HEK293T (cell line): ENCODE results near the gene LRRC19.

ENCODE experiments used
- BHLHE40 ChIP-seq: fragments of 450-650 bp; IDR thresholded peaks from 2 replicates; pipeline ENCODE4 v1.6.1; 2016; ENCODE audit warnings: mild to moderate bottlenecking, moderate library complexity, borderline replicate concordance
- CTBP1 ChIP-seq: fragments of 450-650 bp; IDR thresholded peaks from 2 replicates; pipeline ENCODE4 v1.6.1; 2016; ENCODE audit warnings: borderline replicate concordance
- FOXA1 ChIP-seq: fragments of 450-650 bp; IDR thresholded peaks from 2 replicates; pipeline ENCODE4 v1.6.1; 2016; ENCODE audit warnings: mild to moderate bottlenecking
- FOXK2 ChIP-seq: fragments of 450-650 bp; IDR thresholded peaks from 2 replicates; pipeline ENCODE4 v1.6.1; 2016; ENCODE audit warnings: mild to moderate bottlenecking
- FOXM1 ChIP-seq: fragments of 450-650 bp; IDR thresholded peaks from 2 replicates; pipeline ENCODE4 v1.6.1; 2017; ENCODE audit warnings: mild to moderate bottlenecking, borderline replicate concordance
- HDGF ChIP-seq: fragments of 450-650 bp; IDR thresholded peaks from 2 replicates; pipeline ENCODE4 v1.6.1; 2017; ENCODE audit warnings: antibody characterized with exemption, borderline replicate concordance
- L3MBTL2 ChIP-seq: fragments of 450-650 bp; conservative IDR thresholded peaks from 2 replicates; pipeline ENCODE4 v1.6.1; 2016; ENCODE audit warnings: mild to moderate bottlenecking
- SP1 ChIP-seq: fragments of 450-650 bp; IDR thresholded peaks from 2 replicates; pipeline ENCODE4 v1.6.1; 2017
- ZNF384 ChIP-seq: fragments of 450-650 bp; IDR thresholded peaks from 2 replicates; pipeline ENCODE4 v1.6.1; 2016

DNA sequence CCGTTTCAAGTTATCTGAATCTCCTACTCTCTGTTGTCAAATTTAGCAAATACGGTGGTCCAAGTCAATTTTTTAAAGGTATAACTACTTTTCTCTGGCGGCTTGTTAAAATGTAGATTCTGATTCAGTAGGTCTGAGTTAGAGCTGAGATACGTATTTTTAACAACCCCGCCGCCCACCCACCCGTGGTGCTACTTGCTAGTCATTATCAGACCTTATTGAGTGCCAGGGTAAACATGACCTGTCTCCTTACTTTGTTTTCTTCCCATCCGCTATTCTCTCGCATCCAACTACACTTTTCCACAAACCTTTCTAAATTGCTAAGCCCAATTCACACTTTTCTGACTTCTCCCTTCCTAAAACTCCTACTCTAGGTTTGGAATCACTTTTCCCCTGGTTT lies 57.7 kb downstream of the LRRC19 start:
- TF ChIP-seq FOXM1 (no peak), FOXA1 (no peak), CTBP1 (no peak), ZNF384 (no peak), BHLHE40 (no peak), SP1 (no peak), FOXK2 (no peak), L3MBTL2 (no peak), HDGF (no peak)
